22Rv1 (cell line): ENCODE data around the gene KIAA0753.

Experiments used
- ZFX ChIP-seq: fragments of 450-650 bp; IDR thresholded peaks from 2 replicates; pipeline ENCODE4 v1.6.1; 2017; ENCODE audit warnings: antibody characterized with exemption, borderline replicate concordance
- TF ChIP-seq, protein P1 (sequence below): fragments of 450-650 bp; IDR thresholded peaks from 2 replicates; pipeline ENCODE4 v1.5.1; 2017; ENCODE audit warnings: mild to moderate bottlenecking

DNA sequence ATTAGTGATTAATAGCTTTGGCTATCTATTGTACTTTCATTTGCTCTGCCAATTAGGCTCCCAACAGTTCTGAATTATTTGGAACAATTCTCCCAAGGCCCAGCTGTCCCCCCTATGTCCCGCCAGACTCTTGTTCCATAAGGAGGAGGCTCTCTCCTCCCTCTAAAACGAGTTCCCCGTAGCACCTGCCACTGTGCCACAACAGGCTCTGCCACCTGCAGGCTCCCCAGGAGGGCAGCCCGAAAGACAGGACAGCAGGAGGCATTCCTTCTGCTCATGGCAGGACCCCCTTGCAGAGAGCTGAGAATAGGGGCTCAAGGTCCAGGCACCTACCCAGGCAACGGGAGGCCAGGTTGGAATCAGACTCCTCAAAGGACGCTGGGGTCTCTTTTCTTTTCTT lies 93.2 kb downstream of the KIAA0753 start:
- TF ChIP-seq, protein P1, sequence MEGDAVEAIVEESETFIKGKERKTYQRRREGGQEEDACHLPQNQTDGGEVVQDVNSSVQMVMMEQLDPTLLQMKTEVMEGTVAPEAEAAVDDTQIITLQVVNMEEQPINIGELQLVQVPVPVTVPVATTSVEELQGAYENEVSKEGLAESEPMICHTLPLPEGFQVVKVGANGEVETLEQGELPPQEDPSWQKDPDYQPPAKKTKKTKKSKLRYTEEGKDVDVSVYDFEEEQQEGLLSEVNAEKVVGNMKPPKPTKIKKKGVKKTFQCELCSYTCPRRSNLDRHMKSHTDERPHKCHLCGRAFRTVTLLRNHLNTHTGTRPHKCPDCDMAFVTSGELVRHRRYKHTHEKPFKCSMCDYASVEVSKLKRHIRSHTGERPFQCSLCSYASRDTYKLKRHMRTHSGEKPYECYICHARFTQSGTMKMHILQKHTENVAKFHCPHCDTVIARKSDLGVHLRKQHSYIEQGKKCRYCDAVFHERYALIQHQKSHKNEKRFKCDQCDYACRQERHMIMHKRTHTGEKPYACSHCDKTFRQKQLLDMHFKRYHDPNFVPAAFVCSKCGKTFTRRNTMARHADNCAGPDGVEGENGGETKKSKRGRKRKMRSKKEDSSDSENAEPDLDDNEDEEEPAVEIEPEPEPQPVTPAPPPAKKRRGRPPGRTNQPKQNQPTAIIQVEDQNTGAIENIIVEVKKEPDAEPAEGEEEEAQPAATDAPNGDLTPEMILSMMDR = no peak
- TF ChIP-seq ZFX = no peak
